Panc1 (cell line): ENCODE results near the gene HNF1A. TPM values are rescaled to one million over a fixed set of nuclear protein-coding genes. Genes with fewer than 3 reads are reported as not detected.

Experiments used
- ATAC-seq: fragments of 200-7000 bp; cut with Tn5 transposase; 2 replicates; pipeline ENCODE4 v1.9.1; 2020; ENCODE audit warnings: mild to moderate bottlenecking, moderate library complexity
- BruUV-seq: library from RNA; stranded (reverse); fragments of 400-500 nt; replicated peaks from 2 replicates; lab custom pipeline; 2021; lab: Mats Ljungman, UMichigan
- CTCF ChIA-PET: fragments of 300-600 bp; sonication (Branson Sonifier 250); formaldehyde crosslinking; loops from one replicate; lab custom pipeline; 2022; ENCODE audit warnings: antibody characterized with exemption; lab: Charles Lee
- POLR2A ChIA-PET: fragments of 300-600 bp; sonication (Branson Sonifier 250); formaldehyde crosslinking; loops from one replicate; lab custom pipeline; 2022; ENCODE audit warnings: antibody characterized with exemption; lab: Charles Lee
- DNase-seq: peaks from one replicate; pipeline ENCODE4 v3.0.0-alpha.2; 2010; ENCODE audit warnings: low read depth, low spot score
- H3K27ac ChIP-seq: 2 replicates; pipeline ENCODE4 v1.5.1; 2011; ENCODE audit warnings: mild to moderate bottlenecking, low read length, inconsistent platforms
- H3K27me3 ChIP-seq: fragments of 200-500 bp; sonication (Bioruptor generic); 2 replicates; pipeline ENCODE4 v1.6.0; 2014; ENCODE audit warnings: low read length, inconsistent platforms; ENCODE audit not compliant: control insufficient read depth, insufficient read depth
- H3K36me3 ChIP-seq: fragments of 200-500 bp; sonication (Bioruptor generic); 2 replicates; pipeline ENCODE4 v1.5.1; 2014; ENCODE audit warnings: inconsistent platforms, mild to moderate bottlenecking, low read length, moderate library complexity; ENCODE audit not compliant: control insufficient read depth, insufficient read depth
- H3K4me1 ChIP-seq: 2 replicates; pipeline ENCODE4 v1.5.1; 2011; ENCODE audit warnings: inconsistent platforms, mild to moderate bottlenecking, low read length, moderate library complexity; ENCODE audit not compliant: control insufficient read depth, insufficient read depth
- H3K4me3 ChIP-seq, 2 experiments: 2 replicates each; pipeline ENCODE4 v1.5.1; 2011 to 2012; ENCODE audit warnings: low read depth in 2 of 2, low read length in 2 of 2, mild to moderate bottlenecking in 2 of 2, inconsistent platforms in 1 of 2, moderate library complexity in 1 of 2
- H3K9me3 ChIP-seq: fragments of 200-500 bp; sonication (Bioruptor generic); 2 replicates; pipeline ENCODE4 v1.5.1; 2014; ENCODE audit warnings: low read depth, mild to moderate bottlenecking, inconsistent platforms, low read length, moderate library complexity; ENCODE audit not compliant: control insufficient read depth, insufficient read depth
- POLR2AphosphoS5 ChIP-seq: IDR thresholded peaks from 2 replicates; pipeline ENCODE4 v1.6.1; 2012; ENCODE audit warnings: mild to moderate bottlenecking, low read depth, low read length, moderate library complexity
- SIN3A ChIP-seq: IDR thresholded peaks from 2 replicates; pipeline ENCODE4 v1.6.1; 2012; ENCODE audit warnings: low read depth, mild to moderate bottlenecking, low read length, moderate library complexity, borderline replicate concordance; ENCODE audit not compliant: insufficient read depth
- TCF7L2 ChIP-seq: IDR thresholded peaks from 2 replicates; pipeline ENCODE4 v1.6.1; 2011; ENCODE audit warnings: mild to moderate bottlenecking, low read depth, low read length, inconsistent platforms
- in situ Hi-C: cut with HindIII; loops from 2 replicates; pipeline ENCODE4 v1.10.0; 2016; ENCODE audit warnings: low sequenced_read_pairs, low pct_unique_long_range_greater_than_20kb
- intact Hi-C: fragments of 100-400 bp; cut with micrococcal nuclease; formaldehyde crosslinking; loops from one replicate; pipeline ENCODE4 v1.10.0; 2022; ENCODE audit not compliant: unreplicated experiment
- total RNA-seq: library from RNA; stranded (reverse); gene quantifications from one replicate; pipeline ENCODE4 v1.2.1, GENCODE V29; 2021; ENCODE audit not compliant: unreplicated experiment
- TF ChIP-seq, protein P1 (sequence below): fragments of 450-650 bp; IDR thresholded peaks from 2 replicates; pipeline ENCODE4 v1.5.1; 2017; ENCODE audit warnings: mild to moderate bottlenecking
- TF ChIP-seq, protein P2 (sequence below), 2 experiments: IDR thresholded peaks; 2 replicates each; pipeline ENCODE4 v1.6.1; 2011 to 2012; ENCODE audit warnings: low read depth in 2 of 2, control low read depth in 1 of 2, low read length in 1 of 2, mild to moderate bottlenecking in 1 of 2, moderate library complexity in 1 of 2; ENCODE audit not compliant: insufficient read depth in 1 of 2

HNF1A gene
- total RNA-seq, 1 experiment from 2014 or later: 0.26 TPM

DNA sequence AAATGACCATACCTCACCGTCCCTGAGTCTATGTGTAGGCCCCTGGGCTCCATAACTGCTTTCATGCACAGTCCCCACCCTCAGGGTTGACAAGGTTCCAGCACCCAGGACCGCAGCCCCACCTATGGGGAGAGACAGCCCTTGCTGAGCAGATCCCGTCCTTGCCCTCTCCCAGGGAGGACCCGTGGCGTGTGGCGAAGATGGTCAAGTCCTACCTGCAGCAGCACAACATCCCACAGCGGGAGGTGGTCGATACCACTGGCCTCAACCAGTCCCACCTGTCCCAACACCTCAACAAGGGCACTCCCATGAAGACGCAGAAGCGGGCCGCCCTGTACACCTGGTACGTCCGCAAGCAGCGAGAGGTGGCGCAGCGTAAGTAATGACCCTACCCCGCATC, 10.3 kb downstream of the HNF1A start:
- Histone ChIP-seq H3K4me1 (0 out of 2 replicates have a peak, but pooled peaks cover 6% of the 10 kb centered on the region), H3K36me3 (no peaks in the 10 kb centered on the region), H3K9me3 (no peaks in the 10 kb centered on the region), H3K27ac (no peak overlapping the region), H3K4me3 (no peak overlapping the region), H3K27me3 (no peaks in the 10 kb centered on the region)
- DNase-seq: no peak
- BruUV-seq: no TSS peak
- in situ Hi-C loops (no loop called here), intact Hi-C loops (no loop called here)
- no peak for ATAC-seq
- POLR2A ChIA-PET: no interaction called here
- TF ChIP-seq SIN3A: no peak
- TF ChIP-seq, protein P1, sequence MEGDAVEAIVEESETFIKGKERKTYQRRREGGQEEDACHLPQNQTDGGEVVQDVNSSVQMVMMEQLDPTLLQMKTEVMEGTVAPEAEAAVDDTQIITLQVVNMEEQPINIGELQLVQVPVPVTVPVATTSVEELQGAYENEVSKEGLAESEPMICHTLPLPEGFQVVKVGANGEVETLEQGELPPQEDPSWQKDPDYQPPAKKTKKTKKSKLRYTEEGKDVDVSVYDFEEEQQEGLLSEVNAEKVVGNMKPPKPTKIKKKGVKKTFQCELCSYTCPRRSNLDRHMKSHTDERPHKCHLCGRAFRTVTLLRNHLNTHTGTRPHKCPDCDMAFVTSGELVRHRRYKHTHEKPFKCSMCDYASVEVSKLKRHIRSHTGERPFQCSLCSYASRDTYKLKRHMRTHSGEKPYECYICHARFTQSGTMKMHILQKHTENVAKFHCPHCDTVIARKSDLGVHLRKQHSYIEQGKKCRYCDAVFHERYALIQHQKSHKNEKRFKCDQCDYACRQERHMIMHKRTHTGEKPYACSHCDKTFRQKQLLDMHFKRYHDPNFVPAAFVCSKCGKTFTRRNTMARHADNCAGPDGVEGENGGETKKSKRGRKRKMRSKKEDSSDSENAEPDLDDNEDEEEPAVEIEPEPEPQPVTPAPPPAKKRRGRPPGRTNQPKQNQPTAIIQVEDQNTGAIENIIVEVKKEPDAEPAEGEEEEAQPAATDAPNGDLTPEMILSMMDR: no peak
- CTCF ChIA-PET: no interaction called here

- H3K9me3 ChIP-seq: no peaks in the 10 kb centered on the region
- no peak for DNase-seq
- TF ChIP-seq, protein P2, sequence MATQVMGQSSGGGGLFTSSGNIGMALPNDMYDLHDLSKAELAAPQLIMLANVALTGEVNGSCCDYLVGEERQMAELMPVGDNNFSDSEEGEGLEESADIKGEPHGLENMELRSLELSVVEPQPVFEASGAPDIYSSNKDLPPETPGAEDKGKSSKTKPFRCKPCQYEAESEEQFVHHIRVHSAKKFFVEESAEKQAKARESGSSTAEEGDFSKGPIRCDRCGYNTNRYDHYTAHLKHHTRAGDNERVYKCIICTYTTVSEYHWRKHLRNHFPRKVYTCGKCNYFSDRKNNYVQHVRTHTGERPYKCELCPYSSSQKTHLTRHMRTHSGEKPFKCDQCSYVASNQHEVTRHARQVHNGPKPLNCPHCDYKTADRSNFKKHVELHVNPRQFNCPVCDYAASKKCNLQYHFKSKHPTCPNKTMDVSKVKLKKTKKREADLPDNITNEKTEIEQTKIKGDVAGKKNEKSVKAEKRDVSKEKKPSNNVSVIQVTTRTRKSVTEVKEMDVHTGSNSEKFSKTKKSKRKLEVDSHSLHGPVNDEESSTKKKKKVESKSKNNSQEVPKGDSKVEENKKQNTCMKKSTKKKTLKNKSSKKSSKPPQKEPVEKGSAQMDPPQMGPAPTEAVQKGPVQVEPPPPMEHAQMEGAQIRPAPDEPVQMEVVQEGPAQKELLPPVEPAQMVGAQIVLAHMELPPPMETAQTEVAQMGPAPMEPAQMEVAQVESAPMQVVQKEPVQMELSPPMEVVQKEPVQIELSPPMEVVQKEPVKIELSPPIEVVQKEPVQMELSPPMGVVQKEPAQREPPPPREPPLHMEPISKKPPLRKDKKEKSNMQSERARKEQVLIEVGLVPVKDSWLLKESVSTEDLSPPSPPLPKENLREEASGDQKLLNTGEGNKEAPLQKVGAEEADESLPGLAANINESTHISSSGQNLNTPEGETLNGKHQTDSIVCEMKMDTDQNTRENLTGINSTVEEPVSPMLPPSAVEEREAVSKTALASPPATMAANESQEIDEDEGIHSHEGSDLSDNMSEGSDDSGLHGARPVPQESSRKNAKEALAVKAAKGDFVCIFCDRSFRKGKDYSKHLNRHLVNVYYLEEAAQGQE (IDR thresholded peaks at IDR 0.05; ENCODE audit: insufficient read depth in 1 of 2, low read depth in 2 of 2, low read length in 1 of 2): no peak
- TF ChIP-seq SIN3A (no peak), TCF7L2 (no peak), POLR2AphosphoS5 (no peak)
- TF ChIP-seq, protein P1: no peak
- H3K4me3 ChIP-seq: no peak overlapping the region
- ChIA-PET POLR2A (no interaction called here), CTCF (no interaction called here)
- in situ Hi-C loops: no loop called here
- no peaks in the 10 kb centered on the region for H3K36me3 ChIP-seq
- H3K4me1 ChIP-seq: no peaks in the 10 kb centered on the region
- intact Hi-C loops: no loop called here
- BruUV-seq: no TSS peak
- no peak overlapping the region for H3K27ac ChIP-seq
- H3K27me3 ChIP-seq: no peaks in the 10 kb centered on the region
- no peak for ATAC-seq
These were observed 11.3 kb downstream of the HNF1A start for GRCh38 chr12:120989687-120990086.
